Stomach (tissue), 9 donors: ENCODE results near the gene CD81. TPM values are rescaled to one million over a fixed set of nuclear protein-coding genes. Genes with fewer than 3 reads are reported as not detected.

Experiments
- DNase-seq, 2 donors: peaks; one replicate each; pipeline versions ENCODE4 v3.0.0 to v3.0.0-alpha.2; 2013 to 2019
- H3K27ac ChIP-seq, 5 donors: fragments of 200-600 bp in 4 of 5; sonication (generic) in 4 of 5; one replicate each; pipeline ENCODE4 v1.5.1; 2013 to 2019; ENCODE audit warnings: mild to moderate bottlenecking in 1 of 5, moderate library complexity in 1 of 5
- H3K27me3 ChIP-seq, 3 donors: fragments of 200-600 bp; sonication (generic); one replicate each; pipeline ENCODE4 v1.5.1; 2017 to 2019; ENCODE audit warnings: mixed run types in 1 of 3
- H3K36me3 ChIP-seq, 4 donors: fragments of 200-600 bp; sonication (generic); 1 replicate in 3 of 4; 2 replicates in 1 of 4; pipeline ENCODE4 v1.5.1; 2016 to 2019
- H3K4me1 ChIP-seq, 4 donors: fragments of 200-600 bp; sonication (generic); one replicate each; pipeline ENCODE4 v1.5.1; 2016 to 2019
- H3K4me3 ChIP-seq, 4 donors: fragments of 200-600 bp; sonication (generic) in 3 of 4; one replicate each; pipeline ENCODE4 v1.5.1; 2016 to 2019; ENCODE audit warnings: mild to moderate bottlenecking in 1 of 4
- H3K9me3 ChIP-seq, 4 donors: fragments of 200-600 bp; sonication (generic); one replicate each; pipeline ENCODE4 v1.5.1; 2016 to 2019
- EP300 ChIP-seq: sonication (generic); formaldehyde crosslinking; IDR thresholded peaks from one replicate; pipeline ENCODE4 v1.6.1; 2017; ENCODE audit warnings: antibody characterized with exemption
- POLR2A ChIP-seq, 4 donors: fragments of 450-650 bp; IDR thresholded peaks; one replicate each; pipeline ENCODE4 v1.6.1; 2016; ENCODE audit warnings: antibody characterized with exemption in 4 of 4, control low read depth in 2 of 4, mild to moderate bottlenecking in 1 of 4, moderate library complexity in 1 of 4
- POLR2AphosphoS5 ChIP-seq, 3 donors: sonication (generic); formaldehyde crosslinking; IDR thresholded peaks; one replicate each; pipeline ENCODE4 v1.6.1; 2016; ENCODE audit warnings: antibody characterized with exemption in 3 of 3
- WGBS, 5 donors: extraction: QIAGEN DNeasy Blood & Tissue Kit in 3 of 5; methylation state at CpG; one replicate each; pipeline versions ENCODE4 v1.1.5 to v1.1.7; 2013 to 2018; 5-methylcytosine and 5-hydroxymethylcytosine counted together
- intact Hi-C: fragments of 100-400 bp; cut with DNase I; formaldehyde crosslinking; loops from one replicate; pipeline ENCODE4 v1.15.1; 2023; ENCODE audit warnings: low total_unique reads
- polyA plus RNA-seq, 3 donors: library from polyadenylated mRNA; stranded (reverse); fragments of 200-250 nt; gene quantifications; one replicate each; pipeline ENCODE4 v1.2.3, GENCODE V29; 2013
- total RNA-seq, 5 donors: library from RNA; depleted of rRNA; stranded (reverse); fragments of >200 nt; gene quantifications; one replicate each; pipeline versions ENCODE4 v1.1.0 to v1.2.3, GENCODE V29; 2014 to 2016
- TF ChIP-seq, protein P1 (sequence below), 7 experiments: fragments of 450-650 bp in 4 of 7; fragments of 200-600 bp in 3 of 7; sonication (generic) in 3 of 7; IDR thresholded peaks; one replicate each; pipeline ENCODE4 v1.5.1; 2016 to 2019; ENCODE audit warnings: antibody characterized with exemption in 7 of 7, control low read depth in 2 of 7, mild to moderate bottlenecking in 1 of 7
- donor health status: healthy with polysubstance abuse.
- donor health status: Bipolar disorder and iron deficiency.
- donor health status: healthy.

Gene CD81
- total and polyA plus RNA-seq, 8 donors: 95.0 to 327 (median 223) TPM

DNA sequence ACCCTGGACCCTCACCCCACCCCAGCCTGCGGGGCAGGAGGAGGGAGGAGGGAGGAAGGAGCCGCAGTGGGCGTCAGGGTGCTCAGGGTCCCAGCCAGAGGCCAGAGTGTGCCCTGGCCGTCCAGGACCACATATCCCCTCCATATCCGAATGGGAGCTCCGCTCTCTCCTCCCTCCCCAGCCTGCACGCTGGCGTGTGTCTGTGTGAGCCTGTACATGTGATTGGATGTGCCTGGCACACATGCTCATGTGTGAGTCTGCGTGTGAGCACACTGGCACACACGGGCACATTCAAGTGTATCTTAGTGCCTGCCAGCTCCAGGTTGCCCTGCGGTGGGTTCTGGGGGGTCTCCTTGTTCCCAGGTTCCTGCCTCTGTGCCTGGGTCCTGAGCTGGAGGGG, 31.6 kb downstream of the CD81 start:
- Histone ChIP-seq H3K9me3 (no peaks in the 10 kb centered on the region), H3K27me3 (peaks cover 0 to 12% (median 11%) of the 10 kb centered on the region in 3 donors), H3K4me1 (peaks cover 0 to 7% (median 2%) of the 10 kb centered on the region in 4 donors), H3K36me3 (peaks cover 4 to 11% (median 9%) of the 10 kb centered on the region in 4 donors), H3K27ac (peak overlapping the region in 1 of 5 donors; percentile 4), H3K4me3 (no peak overlapping the region)
- 77 to 83% (median 81%) methylated on average over 1 to 11 of the region's 11 CpGs for WGBS, 5 donors
- no peak for DNase-seq
- intact Hi-C loops: loop anchor here (5.0 kb wide), 1 partner anchor 211 kb away; no protein-coding TSS in a partner anchor
- TF ChIP-seq, protein P1, sequence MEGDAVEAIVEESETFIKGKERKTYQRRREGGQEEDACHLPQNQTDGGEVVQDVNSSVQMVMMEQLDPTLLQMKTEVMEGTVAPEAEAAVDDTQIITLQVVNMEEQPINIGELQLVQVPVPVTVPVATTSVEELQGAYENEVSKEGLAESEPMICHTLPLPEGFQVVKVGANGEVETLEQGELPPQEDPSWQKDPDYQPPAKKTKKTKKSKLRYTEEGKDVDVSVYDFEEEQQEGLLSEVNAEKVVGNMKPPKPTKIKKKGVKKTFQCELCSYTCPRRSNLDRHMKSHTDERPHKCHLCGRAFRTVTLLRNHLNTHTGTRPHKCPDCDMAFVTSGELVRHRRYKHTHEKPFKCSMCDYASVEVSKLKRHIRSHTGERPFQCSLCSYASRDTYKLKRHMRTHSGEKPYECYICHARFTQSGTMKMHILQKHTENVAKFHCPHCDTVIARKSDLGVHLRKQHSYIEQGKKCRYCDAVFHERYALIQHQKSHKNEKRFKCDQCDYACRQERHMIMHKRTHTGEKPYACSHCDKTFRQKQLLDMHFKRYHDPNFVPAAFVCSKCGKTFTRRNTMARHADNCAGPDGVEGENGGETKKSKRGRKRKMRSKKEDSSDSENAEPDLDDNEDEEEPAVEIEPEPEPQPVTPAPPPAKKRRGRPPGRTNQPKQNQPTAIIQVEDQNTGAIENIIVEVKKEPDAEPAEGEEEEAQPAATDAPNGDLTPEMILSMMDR (IDR thresholded peaks at IDR 0.05): no peak
- TF ChIP-seq EP300 (no peak), POLR2AphosphoS5 (IDR thresholded peaks at IDR 0.05) (no peak), POLR2A (IDR thresholded peaks at IDR 0.05) (no peak)

DNA sequence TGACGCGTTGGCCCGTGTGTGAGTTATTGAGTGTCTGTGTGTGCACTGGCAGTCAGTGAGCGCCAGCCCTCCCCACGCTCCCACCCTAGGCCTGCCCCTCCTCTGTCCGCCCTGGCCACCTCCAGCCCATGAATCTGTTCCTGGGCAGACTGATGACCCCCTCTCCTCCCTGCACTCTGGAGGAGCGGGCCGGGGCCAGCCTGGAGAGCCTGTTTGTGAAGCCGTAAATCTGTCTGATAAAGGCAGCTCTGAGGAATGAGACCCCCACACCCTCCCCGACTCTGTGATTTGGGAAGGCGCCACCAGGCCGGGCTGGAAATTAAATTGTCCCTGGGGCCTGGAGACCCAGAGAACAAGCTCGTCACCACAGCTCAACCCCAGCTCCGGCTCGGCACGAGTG, 32.0 kb downstream of the CD81 start:
- no peak overlapping the region for H3K4me3 ChIP-seq
- 63 to 81% (median 75%) methylated on average over 15 to 16 of the region's 16 CpGs for WGBS, 5 donors
- H3K4me1 ChIP-seq: peaks cover 0 to 7% (median 2%) of the 10 kb centered on the region in 4 donors
- no peaks in the 10 kb centered on the region for H3K9me3 ChIP-seq
- peaks cover 0 to 6% (median 5%) of the 10 kb centered on the region in 4 donors for H3K36me3 ChIP-seq
- peaks cover 0 to 12% (median 11%) of the 10 kb centered on the region in 3 donors for H3K27me3 ChIP-seq
- DNase-seq: peak in 1 of 2 donors; percentile 58
- TF ChIP-seq POLR2AphosphoS5 (IDR thresholded peaks at IDR 0.05): no peak
- intact Hi-C loops: loop anchor here (5.0 kb wide), 1 partner anchor 212 kb away; no protein-coding TSS in a partner anchor
- H3K27ac ChIP-seq: no peak overlapping the region

DNA sequence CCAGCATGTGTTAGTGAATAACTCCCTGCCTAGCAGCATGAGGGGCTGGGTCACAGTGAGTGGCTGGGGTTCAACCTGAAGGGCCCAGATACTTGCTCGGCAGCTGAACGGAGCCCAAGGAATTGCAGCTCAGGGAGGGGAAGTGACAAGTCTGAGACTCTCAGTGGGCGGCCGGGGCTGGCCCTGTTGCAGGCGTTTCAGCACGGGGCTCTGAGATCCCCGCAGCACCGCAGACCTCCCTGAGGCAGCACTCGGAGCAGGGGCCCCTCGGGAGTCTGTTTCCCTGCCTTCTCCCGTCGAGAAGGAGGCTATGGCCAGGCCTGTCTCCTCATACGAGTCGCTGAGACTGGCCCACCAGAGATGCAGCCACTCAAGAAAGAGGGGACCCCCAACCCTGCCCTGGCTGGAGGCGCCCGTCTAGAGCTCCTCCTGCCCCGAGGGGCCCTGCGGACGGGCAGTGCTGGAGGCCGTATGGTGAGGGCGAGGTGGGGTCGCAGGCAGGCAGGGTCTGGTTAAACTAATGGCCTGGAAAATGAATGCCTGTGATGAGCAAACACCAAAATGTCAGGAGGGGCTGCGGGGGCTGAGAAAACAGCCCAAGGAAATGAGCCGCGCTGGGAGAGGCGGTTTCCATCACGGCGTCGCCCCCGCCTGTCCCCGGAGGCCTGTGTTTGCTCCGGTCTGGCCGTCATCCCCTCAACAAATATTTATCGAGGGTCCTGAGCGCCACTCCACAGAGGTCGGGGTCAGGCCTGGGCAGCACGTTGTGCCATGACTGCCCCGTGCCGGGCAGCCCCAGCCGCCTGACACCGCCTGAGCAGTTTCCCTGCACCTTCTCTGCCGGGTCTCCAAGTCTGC, 32.7 kb downstream of the CD81 start:
- Histone ChIP-seq H3K9me3 (no peaks in the 10 kb centered on the region), H3K4me1 (peaks cover 0 to 7% (median 2%) of the 10 kb centered on the region in 4 donors), H3K27me3 (peaks cover 0 to 12% (median 11%) of the 10 kb centered on the region in 3 donors), H3K36me3 (no peaks in the 10 kb centered on the region), H3K4me3 (no peak overlapping the region), H3K27ac (no peak overlapping the region)
- WGBS, 5 donors: 26 to 50% (median 41%) methylated on average over 30 to 42 of the region's 42 CpGs
- TF ChIP-seq, protein P1 (IDR thresholded peaks at IDR 0.05): no peak
- TF ChIP-seq EP300: no peak
- no peak for TF ChIP-seq POLR2A (IDR thresholded peaks at IDR 0.05)
- no peak for TF ChIP-seq POLR2AphosphoS5 (IDR thresholded peaks at IDR 0.05)
- peak in 1 of 2 donors; percentile 64 for DNase-seq
- intact Hi-C loops: loop anchor here (5.0 kb wide), 1 partner anchor 213 kb away; no protein-coding TSS in a partner anchor

DNA sequence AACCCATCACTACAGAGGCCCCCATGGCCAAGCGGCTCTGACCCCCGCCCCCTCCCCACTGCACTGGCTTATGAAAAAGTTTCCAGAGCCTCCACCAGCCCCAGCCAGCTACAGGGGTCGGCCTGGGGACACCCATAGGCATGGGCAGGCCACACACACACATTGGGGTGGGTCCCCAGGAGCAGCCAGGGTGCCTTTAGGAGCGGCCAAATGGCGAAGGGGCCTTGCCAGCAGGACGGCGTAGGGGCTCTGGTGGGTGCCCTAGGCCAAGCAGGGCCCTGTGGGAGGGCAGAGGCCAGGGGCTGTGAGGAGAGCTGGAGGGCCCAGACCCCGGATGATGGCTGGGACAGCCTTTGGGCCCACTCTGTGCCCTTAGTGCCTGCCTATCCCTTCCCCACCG, 33.5 kb downstream of the CD81 start:
- WGBS, 5 donors: 70 to 79% (median 76%) methylated on average over 2 to 9 of the region's 9 CpGs
- Histone ChIP-seq H3K27me3 (peaks cover 0 to 12% (median 11%) of the 10 kb centered on the region in 3 donors), H3K4me3 (no peak overlapping the region), H3K27ac (no peak overlapping the region), H3K4me1 (peaks cover 0 to 7% (median 2%) of the 10 kb centered on the region in 4 donors), H3K9me3 (no peaks in the 10 kb centered on the region), H3K36me3 (no peaks in the 10 kb centered on the region)
- intact Hi-C loops: no loop called here
- TF ChIP-seq POLR2AphosphoS5 (IDR thresholded peaks at IDR 0.05) (no peak), POLR2A (IDR thresholded peaks at IDR 0.05) (no peak), EP300 (no peak)
- TF ChIP-seq, protein P1 (IDR thresholded peaks at IDR 0.05): no peak
- DNase-seq: no peak
